HepG2 (cell line): ENCODE data around the gene VPS18. TPM values are rescaled to one million over a fixed set of nuclear protein-coding genes. Genes with fewer than 3 reads are reported as not detected.

Source experiments
- ADNP ChIP-seq: sonication (generic); formaldehyde crosslinking; IDR thresholded peaks from 2 replicates; pipeline ENCODE4 v1.4.0; 2020; ENCODE audit warnings: missing genetic modification reagents
- CEBPG ChIP-seq: IDR thresholded peaks from 2 replicates; pipeline ENCODE4 v1.6.1; 2016
- CREB3 ChIP-seq: sonication (generic); formaldehyde crosslinking; IDR thresholded peaks from 2 replicates; pipeline ENCODE4 v1.5.0; 2020; ENCODE audit warnings: missing genetic modification reagents
- ELF1 ChIP-seq: sonication (generic); formaldehyde crosslinking; IDR thresholded peaks from 2 replicates; pipeline ENCODE4 v1.4.0; 2020; ENCODE audit warnings: missing genetic modification reagents
- FOXC1 ChIP-seq: sonication (generic); formaldehyde crosslinking; IDR thresholded peaks from 2 replicates; pipeline ENCODE4 v1.8.0; 2022; ENCODE audit warnings: mild to moderate bottlenecking, missing genetic modification reagents, borderline replicate concordance
- HDAC1 ChIP-seq: sonication (generic); formaldehyde crosslinking; IDR thresholded peaks from 2 replicates; pipeline ENCODE4 v1.5.1; 2020; ENCODE audit warnings: mild to moderate bottlenecking, missing genetic modification reagents
- HNRNPUL1 ChIP-seq: fragments of 200-400 bp; formaldehyde crosslinking; IDR thresholded peaks from 2 replicates; pipeline ENCODE4 v1.6.1; 2017; ENCODE audit warnings: low read depth, mild to moderate bottlenecking, low read length, moderate library complexity
- PCBP2 ChIP-seq: fragments of 200-400 bp; formaldehyde crosslinking; optimal IDR thresholded peaks from 2 replicates; pipeline ENCODE3; 2018; ENCODE audit warnings: low read length, low read depth; ENCODE audit not compliant: poor library complexity, severe bottlenecking
- RBM22 ChIP-seq: fragments of 200-400 bp; formaldehyde crosslinking; optimal IDR thresholded peaks from 2 replicates; pipeline ENCODE3; 2017; ENCODE audit warnings: mild to moderate bottlenecking, low read length, moderate library complexity
- RORA ChIP-seq: sonication (generic); formaldehyde crosslinking; IDR thresholded peaks from 2 replicates; pipeline ENCODE4 v1.5.0; 2020; ENCODE audit warnings: mild to moderate bottlenecking, missing genetic modification reagents, moderate library complexity
- ZBTB2 ChIP-seq: sonication (generic); formaldehyde crosslinking; IDR thresholded peaks from 2 replicates; pipeline ENCODE4 v1.8.0; 2022; ENCODE audit warnings: low read depth, missing genetic modification reagents
- ZBTB37 ChIP-seq: sonication (generic); formaldehyde crosslinking; IDR thresholded peaks from 2 replicates; pipeline ENCODE4 v1.4.0; 2020; ENCODE audit warnings: mild to moderate bottlenecking, missing genetic modification reagents
- ZFP36L2 ChIP-seq: sonication (generic); formaldehyde crosslinking; IDR thresholded peaks from 2 replicates; pipeline ENCODE4 v1.4.0; 2020; ENCODE audit warnings: missing genetic modification reagents
- ZFY ChIP-seq: sonication (generic); formaldehyde crosslinking; IDR thresholded peaks from 2 replicates; pipeline ENCODE4 v1.4.0; 2020; ENCODE audit warnings: missing genetic modification reagents
- ZNF747 ChIP-seq: sonication (generic); formaldehyde crosslinking; IDR thresholded peaks from 2 replicates; pipeline ENCODE4 v1.8.1; 2023; ENCODE audit warnings: missing genetic modification reagents, mild to moderate bottlenecking, borderline replicate concordance
- ZNF768 ChIP-seq: sonication (generic); formaldehyde crosslinking; IDR thresholded peaks from 2 replicates; pipeline ENCODE4 v1.4.0; 2020; ENCODE audit warnings: missing genetic modification reagents
- ZNF816 ChIP-seq: sonication (generic); formaldehyde crosslinking; IDR thresholded peaks from 2 replicates; pipeline ENCODE4 v1.8.0; 2022; ENCODE audit warnings: missing genetic modification reagents, mild to moderate bottlenecking, borderline replicate concordance
- ZSCAN21 ChIP-seq: sonication (generic); formaldehyde crosslinking; IDR thresholded peaks from 2 replicates; pipeline ENCODE4 v1.8.0; 2022; ENCODE audit warnings: mild to moderate bottlenecking, missing genetic modification reagents, moderate library complexity, borderline replicate concordance
- polyA plus RNA-seq, 8 experiments: library from polyadenylated mRNA; depleted of rRNA in 3 of 8; stranded (reverse) in 7 of 8; unstranded in 1 of 8; fragments of >200 nt; fragmentation: Illumina TruSeq in 4 of 8; extraction: Trizol in 4 of 8; gene quantifications; 2 replicates each; pipeline versions ENCODE4 v1.2.1 to v1.2.3, GENCODE V29; 2011 to 2016; ENCODE audit warnings: low read depth in 4 of 8, missing spikeins in 1 of 8, mixed read lengths in 1 of 8; ENCODE audit not compliant: insufficient read depth in 1 of 8
- total RNA-seq, 5 experiments: library from RNA; depleted of rRNA; stranded (reverse); fragments of >200 nt; fragmentation: Illumina TruSeq; extraction: Trizol; gene quantifications; 2 replicates each; pipeline ENCODE4 v1.2.3, GENCODE V29; 2016; ENCODE audit warnings: low read depth in 1 of 5
- TF ChIP-seq, protein P1 (sequence below): sonication (generic); formaldehyde crosslinking; IDR thresholded peaks from 2 replicates; pipeline ENCODE4 v1.5.0; 2020; ENCODE audit warnings: missing genetic modification reagents
- TF ChIP-seq, protein P2 (sequence below): IDR thresholded peaks from 2 replicates; pipeline ENCODE4 v1.6.1; 2016; ENCODE audit warnings: low read depth, control low read depth
- TF ChIP-seq, protein P3 (sequence below): IDR thresholded peaks from 2 replicates; pipeline ENCODE4 v1.6.1; 2016; ENCODE audit warnings: missing biosample characterization, missing genetic modification reagents, low read depth

Gene VPS18
- total and polyA plus RNA-seq, 2 of the 13 experiments (the other 11 are each of a cell fraction or from before 2014, with no cell fraction given) = 5.8 to 17.0 TPM

- TF ChIP-seq CEBPG (CRISPR knock-in tag) (no peak), CREB3 (CRISPR knock-in tag) (no peak), RBM22 (no peak), ZFP36L2 (CRISPR knock-in tag) (no peak), ZNF816 (CRISPR knock-in tag) (no peak), ZNF768 (CRISPR knock-in tag) (no peak), PCBP2 (no peak), FOXC1 (CRISPR knock-in tag) (no peak), ZBTB2 (no peak), ZBTB37 (no peak), ZFY (CRISPR knock-in tag) (no peak), ADNP (CRISPR knock-in tag) (no peak), HNRNPUL1 (no peak), ELF1 (CRISPR knock-in tag) (0 out of 2 replicates have a peak, but pooled peaks have one; percentile 16), ZSCAN21 (CRISPR knock-in tag) (no peak), RORA (CRISPR knock-in tag) (no peak), ZNF747 (CRISPR knock-in tag) (peak; percentile 42; the same call in 1 of the 2 replicates), HDAC1 (CRISPR knock-in tag) (no peak)
- TF ChIP-seq, protein P1, sequence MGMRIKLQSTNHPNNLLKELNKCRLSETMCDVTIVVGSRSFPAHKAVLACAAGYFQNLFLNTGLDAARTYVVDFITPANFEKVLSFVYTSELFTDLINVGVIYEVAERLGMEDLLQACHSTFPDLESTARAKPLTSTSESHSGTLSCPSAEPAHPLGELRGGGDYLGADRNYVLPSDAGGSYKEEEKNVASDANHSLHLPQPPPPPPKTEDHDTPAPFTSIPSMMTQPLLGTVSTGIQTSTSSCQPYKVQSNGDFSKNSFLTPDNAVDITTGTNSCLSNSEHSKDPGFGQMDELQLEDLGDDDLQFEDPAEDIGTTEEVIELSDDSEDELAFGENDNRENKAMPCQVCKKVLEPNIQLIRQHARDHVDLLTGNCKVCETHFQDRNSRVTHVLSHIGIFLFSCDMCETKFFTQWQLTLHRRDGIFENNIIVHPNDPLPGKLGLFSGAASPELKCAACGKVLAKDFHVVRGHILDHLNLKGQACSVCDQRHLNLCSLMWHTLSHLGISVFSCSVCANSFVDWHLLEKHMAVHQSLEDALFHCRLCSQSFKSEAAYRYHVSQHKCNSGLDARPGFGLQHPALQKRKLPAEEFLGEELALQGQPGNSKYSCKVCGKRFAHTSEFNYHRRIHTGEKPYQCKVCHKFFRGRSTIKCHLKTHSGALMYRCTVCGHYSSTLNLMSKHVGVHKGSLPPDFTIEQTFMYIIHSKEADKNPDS (CRISPR knock-in tag) = no peak
- TF ChIP-seq, protein P2, sequence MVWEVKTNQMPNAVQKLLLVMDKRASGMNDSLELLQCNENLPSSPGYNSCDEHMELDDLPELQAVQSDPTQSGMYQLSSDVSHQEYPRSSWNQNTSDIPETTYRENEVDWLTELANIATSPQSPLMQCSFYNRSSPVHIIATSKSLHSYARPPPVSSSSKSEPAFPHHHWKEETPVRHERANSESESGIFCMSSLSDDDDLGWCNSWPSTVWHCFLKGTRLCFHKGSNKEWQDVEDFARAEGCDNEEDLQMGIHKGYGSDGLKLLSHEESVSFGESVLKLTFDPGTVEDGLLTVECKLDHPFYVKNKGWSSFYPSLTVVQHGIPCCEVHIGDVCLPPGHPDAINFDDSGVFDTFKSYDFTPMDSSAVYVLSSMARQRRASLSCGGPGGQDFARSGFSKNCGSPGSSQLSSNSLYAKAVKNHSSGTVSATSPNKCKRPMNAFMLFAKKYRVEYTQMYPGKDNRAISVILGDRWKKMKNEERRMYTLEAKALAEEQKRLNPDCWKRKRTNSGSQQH (CRISPR knock-in tag) = no peak
- TF ChIP-seq, protein P3, sequence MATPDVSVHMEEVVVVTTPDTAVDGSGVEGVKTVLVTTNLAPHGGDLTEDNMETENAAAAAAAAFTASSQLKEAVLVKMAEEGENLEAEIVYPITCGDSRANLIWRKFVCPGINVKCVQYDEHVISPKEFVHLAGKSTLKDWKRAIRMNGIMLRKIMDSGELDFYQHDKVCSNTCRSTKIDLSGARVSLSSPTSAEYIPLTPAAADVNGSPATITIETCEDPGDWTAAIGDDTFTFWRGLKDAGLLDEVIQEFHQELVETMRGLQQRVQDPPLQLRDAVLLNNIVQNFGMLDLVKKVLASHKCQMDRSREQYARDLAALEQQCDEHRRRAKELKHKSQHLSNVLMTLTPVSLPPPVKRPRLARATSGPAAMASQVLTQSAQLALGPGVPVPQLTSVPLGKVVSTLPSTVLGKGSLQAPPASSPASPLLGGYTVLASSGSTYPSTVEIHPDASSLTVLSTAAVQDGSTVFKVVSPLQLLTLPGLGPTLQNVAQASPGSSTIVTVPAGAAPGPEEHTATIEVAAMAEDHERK (CRISPR knock-in tag) = no peak
Measured at GRCh38 chr15:40857601-40858341, 36.5 kb upstream of the VPS18 start (continued).
